Neural progenitor cell (in vitro differentiated cells): Measurements from ENCODE around the gene KCNE4. TPM values are rescaled to one million over a fixed set of nuclear protein-coding genes. Genes with fewer than 3 reads are reported as not detected.
A peak's percentile ranks its signal among the peaks of the same experiment; 100 is the strongest.

ENCODE experiments used
- DNase-seq: peaks from one replicate; pipeline ENCODE4 v3.0.0-alpha.2; 2016; ENCODE audit warnings: low spot score
- H2AFZ ChIP-seq: fragments of 200-600 bp; sonication (generic); replicated peaks from 2 replicates; pipeline ENCODE4 v1.6.1; 2016; ENCODE audit warnings: antibody characterized with exemption
- H3F3A ChIP-seq: fragments of 200-600 bp; sonication (generic); 2 replicates; pipeline ENCODE4 v1.6.1; 2016; ENCODE audit warnings: antibody characterized with exemption, low read depth
- H3K27ac ChIP-seq: fragments of 200-600 bp; sonication (generic); 2 replicates; pipeline ENCODE4 v1.5.1; 2016; ENCODE audit warnings: mild to moderate bottlenecking
- H3K27me3 ChIP-seq: fragments of 200-600 bp; sonication (generic); 2 replicates; pipeline ENCODE4 v1.6.1; 2016; ENCODE audit warnings: mild to moderate bottlenecking, moderate library complexity
- H3K36me3 ChIP-seq: fragments of 200-600 bp; sonication (generic); 2 replicates; pipeline ENCODE4 v1.5.1; 2016
- H3K4me1 ChIP-seq: fragments of 200-600 bp; sonication (generic); 2 replicates; pipeline ENCODE4 v1.6.1; 2016; ENCODE audit warnings: mixed run types
- H3K4me2 ChIP-seq: fragments of 200-600 bp; sonication (generic); 2 replicates; pipeline ENCODE4 v1.6.1; 2016
- H3K4me3 ChIP-seq: fragments of 200-600 bp; sonication (generic); 2 replicates; pipeline ENCODE4 v1.5.1; 2016
- H3K79me2 ChIP-seq: fragments of 200-600 bp; sonication (generic); 2 replicates; pipeline ENCODE4 v1.6.1; 2016; ENCODE audit warnings: low read depth
- H3K9ac ChIP-seq: fragments of 200-600 bp; sonication (generic); 2 replicates; pipeline ENCODE4 v1.6.1; 2016
- H3K9me3 ChIP-seq: fragments of 200-600 bp; sonication (generic); 2 replicates; pipeline ENCODE4 v1.5.1; 2016; ENCODE audit warnings: low read depth
- H4K20me1 ChIP-seq: fragments of 200-600 bp; sonication (generic); 2 replicates; pipeline ENCODE4 v1.6.1; 2016; ENCODE audit warnings: low read depth
- H3K27ac Mint-ChIP-seq: 3 replicates; pipeline ENCODE4 v1.8.0; 2021; ENCODE audit warnings: mixed read lengths
- H3K27me3 Mint-ChIP-seq: 2 replicates; pipeline ENCODE4 v1.8.0; 2022; ENCODE audit warnings: low read depth, mild to moderate bottlenecking, inconsistent platforms, moderate library complexity, mixed read lengths; ENCODE audit not compliant: insufficient read depth
- H3K36me3 Mint-ChIP-seq: 3 replicates; pipeline ENCODE4 v1.8.0; 2021; ENCODE audit warnings: mixed read lengths
- H3K4me1 Mint-ChIP-seq: 3 replicates; pipeline ENCODE4 v1.8.0; 2021; ENCODE audit warnings: mixed read lengths
- H3K4me3 Mint-ChIP-seq: 3 replicates; pipeline ENCODE4 v1.8.0; 2021; ENCODE audit warnings: mild to moderate bottlenecking, moderate library complexity, mixed read lengths
- H3K9me3 Mint-ChIP-seq: 3 replicates; pipeline ENCODE4 v1.8.0; 2020; ENCODE audit warnings: mixed read lengths
- CTCF ChIP-seq: fragments of 200-600 bp; sonication (generic); IDR thresholded peaks from 2 replicates; pipeline ENCODE4 v1.5.1; 2017; ENCODE audit warnings: antibody characterized with exemption, mild to moderate bottlenecking
- EZH2 ChIP-seq: fragments of 200-600 bp; sonication (generic); IDR thresholded peaks from 2 replicates; pipeline ENCODE4 v1.6.1; 2017; ENCODE audit warnings: antibody characterized with exemption, mild to moderate bottlenecking, moderate library complexity
- EZH2phosphoT487 ChIP-seq: fragments of 200-600 bp; sonication (generic); IDR thresholded peaks from 2 replicates; pipeline ENCODE4 v1.6.1; 2017; ENCODE audit warnings: antibody characterized with exemption
- total RNA-seq: library from RNA; depleted of rRNA; stranded (reverse); fragments of >200 nt; gene quantifications from 2 replicates; pipeline ENCODE4 v1.2.3, GENCODE V29; 2015; ENCODE audit warnings: low replicate concordance

The KCNE4 gene
- total RNA-seq, 1 donor from 2014 or later: not detected

DNA sequence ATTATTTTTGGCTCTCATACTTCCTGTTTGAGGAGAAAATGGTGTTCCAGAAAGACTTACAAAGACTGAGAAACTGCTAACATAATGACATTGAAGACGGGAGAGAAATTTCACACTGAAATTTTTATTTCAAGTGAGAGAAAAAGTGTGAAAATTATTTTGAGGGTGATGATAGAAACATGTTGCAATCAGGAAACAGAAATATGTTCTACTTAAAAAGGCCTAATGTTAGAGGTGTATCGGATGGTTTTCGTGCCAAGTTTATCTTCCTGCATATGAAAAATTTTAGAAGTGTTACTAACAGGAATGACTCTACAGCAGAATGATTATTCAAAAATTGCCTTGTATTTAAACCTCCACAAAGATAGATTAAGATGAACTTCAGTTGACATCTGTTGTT lies 50.5 kb downstream of the KCNE4 start:
- no peaks in the 10 kb centered on the region for H4K20me1 ChIP-seq
- Mint-ChIP-seq H3K36me3 (no peaks in the 10 kb centered on the region), H3K27me3 (no peaks in the 10 kb centered on the region), H3K9me3 (no peaks in the 10 kb centered on the region), H3K4me3 (no peak overlapping the region), H3K27ac (no peak overlapping the region), H3K4me1 (no peaks in the 10 kb centered on the region)
- TF ChIP-seq EZH2phosphoT487 (no peak), EZH2 (no peak), CTCF (no peak)
- no peaks in the 10 kb centered on the region for H3K27me3 ChIP-seq
- H3K9me3 ChIP-seq: no peaks in the 10 kb centered on the region
- no peak overlapping the region for H3K4me2 ChIP-seq
- no peak overlapping the region for H3K9ac ChIP-seq
- H3K36me3 ChIP-seq: no peaks in the 10 kb centered on the region
- H2AFZ ChIP-seq: peak overlapping the region; percentile 43
- no peak overlapping the region for H3K4me3 ChIP-seq
- no peaks in the 10 kb centered on the region for H3K4me1 ChIP-seq
- H3K27ac ChIP-seq: no peak overlapping the region
- no peak for DNase-seq
- no peaks in the 10 kb centered on the region for H3K79me2 ChIP-seq
- no peaks in the 10 kb centered on the region for H3F3A ChIP-seq

DNA sequence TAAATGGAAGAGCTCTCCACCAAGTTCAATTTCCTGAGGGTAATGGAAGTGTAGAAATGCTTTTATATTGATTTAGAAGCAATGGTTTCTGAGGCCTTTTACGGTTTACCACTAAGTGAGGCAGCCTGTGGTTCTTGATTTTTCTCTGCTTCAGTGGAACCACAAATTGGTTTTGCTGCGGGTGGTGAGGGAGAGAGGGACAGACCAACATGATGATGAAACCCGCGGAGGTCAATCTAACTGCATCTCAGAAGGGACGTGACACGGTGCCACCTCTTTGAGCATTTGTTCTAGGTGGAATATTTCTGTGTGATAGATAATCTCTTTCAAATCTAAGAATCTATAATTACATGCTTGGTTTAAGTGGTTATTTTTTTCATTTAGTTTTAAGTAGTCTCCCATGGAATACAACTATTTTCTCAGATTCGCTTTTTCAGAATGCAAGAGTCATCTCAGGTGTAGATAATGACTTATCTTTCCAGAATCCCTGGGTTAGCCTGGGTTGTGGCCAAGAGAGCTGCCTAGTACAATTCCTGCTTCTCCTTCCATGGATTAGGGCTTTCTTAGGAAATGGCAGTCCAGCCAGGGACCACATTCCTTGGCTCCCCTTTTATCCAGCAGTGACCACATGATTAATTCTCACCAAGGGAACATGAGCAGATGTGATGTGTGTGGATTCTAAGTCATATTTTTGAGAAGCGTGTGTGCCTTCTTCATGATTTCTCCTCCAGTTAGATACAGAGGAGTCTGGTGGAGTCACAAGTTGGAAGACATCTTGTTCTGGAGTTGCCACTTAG lies 52.5 kb downstream of the KCNE4 start:
- no peaks in the 10 kb centered on the region for H3K9me3 Mint-ChIP-seq
- TF ChIP-seq EZH2: no peak
- TF ChIP-seq CTCF: no peak
- no peak for TF ChIP-seq EZH2phosphoT487
- no peaks in the 10 kb centered on the region for H3K27me3 Mint-ChIP-seq
- H3K79me2 ChIP-seq: no peaks in the 10 kb centered on the region
- no peak for DNase-seq
- no peak overlapping the region for H3K27ac Mint-ChIP-seq
- H2AFZ ChIP-seq: no peak overlapping the region
- no peaks in the 10 kb centered on the region for H3K36me3 ChIP-seq
- no peaks in the 10 kb centered on the region for H3K27me3 ChIP-seq
- no peak overlapping the region for H3K4me2 ChIP-seq
- H3K4me3 Mint-ChIP-seq: no peak overlapping the region
- no peak overlapping the region for H3K9ac ChIP-seq
- H3K4me3 ChIP-seq: no peak overlapping the region
- no peaks in the 10 kb centered on the region for H3F3A ChIP-seq
- no peaks in the 10 kb centered on the region for H3K4me1 Mint-ChIP-seq
- H3K36me3 Mint-ChIP-seq: no peaks in the 10 kb centered on the region
- H3K9me3 ChIP-seq: no peaks in the 10 kb centered on the region
- no peaks in the 10 kb centered on the region for H3K4me1 ChIP-seq
- H3K27ac ChIP-seq: no peak overlapping the region
- H4K20me1 ChIP-seq: no peaks in the 10 kb centered on the region

Other genes with a start within 250 kb of the KCNE4 start
- 80.6 and 106 TPM in 2 replicates for gene ACSL3, start 191.2 kb upstream of the KCNE4 start, total RNA-seq